DOHH2 (cell line): Measurements from ENCODE around the gene COL1A1.

Experiments used
- H3F3A ChIP-seq: fragments of 200-600 bp; sonication (generic), shearing (Covaris generic); 2 replicates; pipeline ENCODE4 v1.6.0; 2016; ENCODE audit warnings: antibody characterized with exemption, mild to moderate bottlenecking; ENCODE audit not compliant: control insufficient read depth, insufficient read depth
- H3K27ac ChIP-seq: fragments of 200-600 bp; sonication (generic); 2 replicates; pipeline ENCODE4 v1.5.1; 2014; ENCODE audit warnings: low read depth, mild to moderate bottlenecking, low read length, moderate library complexity
- H3K27me3 ChIP-seq: fragments of 200-600 bp; sonication (generic); 2 replicates; pipeline ENCODE4 v1.6.1; 2014; ENCODE audit warnings: mild to moderate bottlenecking, low read length, mixed read lengths; ENCODE audit not compliant: control insufficient read depth
- H3K36me3 ChIP-seq: fragments of 200-600 bp; sonication (generic); 2 replicates; pipeline ENCODE4 v1.6.1; 2014; ENCODE audit warnings: mild to moderate bottlenecking, low read length, moderate library complexity, mixed read lengths; ENCODE audit not compliant: control insufficient read depth
- H3K4me1 ChIP-seq: fragments of 200-600 bp; sonication (generic); 2 replicates; pipeline ENCODE4 v1.6.1; 2014; ENCODE audit warnings: mild to moderate bottlenecking, low read length, mixed read lengths; ENCODE audit not compliant: control insufficient read depth
- H3K4me2 ChIP-seq: fragments of 200-600 bp; sonication (generic); 2 replicates; pipeline ENCODE4 v1.6.0; 2014; ENCODE audit warnings: mild to moderate bottlenecking, low read length, moderate library complexity
- H3K4me3 ChIP-seq: fragments of 200-600 bp; sonication (generic); 2 replicates; pipeline ENCODE4 v1.5.1; 2014; ENCODE audit warnings: mild to moderate bottlenecking, low read length, mixed read lengths
- H3K79me2 ChIP-seq: fragments of 200-600 bp; sonication (generic); 2 replicates; pipeline ENCODE4 v1.6.1; 2014; ENCODE audit warnings: mild to moderate bottlenecking, low read length, mixed read lengths; ENCODE audit not compliant: control insufficient read depth
- H3K9me2 ChIP-seq: fragments of 200-600 bp; sonication (generic); replicated peaks from 2 replicates; pipeline ENCODE4 v1.6.1; 2014; ENCODE audit warnings: mild to moderate bottlenecking, low read length, mixed read lengths; ENCODE audit not compliant: control insufficient read depth
- H3K9me3 ChIP-seq: fragments of 200-600 bp; sonication (generic); 2 replicates; pipeline ENCODE4 v1.6.1; 2014; ENCODE audit warnings: antibody characterized with exemption, low read length, mixed read lengths; ENCODE audit not compliant: control insufficient read depth, insufficient read depth
- H4K20me1 ChIP-seq: fragments of 200-600 bp; sonication (generic); 2 replicates; pipeline ENCODE4 v1.6.0; 2014; ENCODE audit warnings: low read depth, mild to moderate bottlenecking, antibody characterized with exemption, low read length, moderate library complexity; ENCODE audit not compliant: control insufficient read depth, insufficient read depth
- CTCF ChIP-seq: fragments of 200-600 bp; sonication (generic); IDR thresholded peaks from one replicate; pipeline ENCODE4 v1.5.1; 2014; ENCODE audit warnings: antibody characterized with exemption, mild to moderate bottlenecking, low read depth, low read length; ENCODE audit not compliant: poor library complexity, severe bottlenecking
- EZH2phosphoT487 ChIP-seq: fragments of 200-600 bp; sonication (generic); IDR thresholded peaks from 2 replicates; pipeline ENCODE4 v1.6.1; 2017; ENCODE audit warnings: borderline replicate concordance, mild to moderate bottlenecking, antibody characterized with exemption, low read length, moderate library complexity, mixed read lengths

COL1A1 gene

GRCh38 chr17:50151937-50152547 lies 49.4 kb downstream of the COL1A1 start:
- H3F3A ChIP-seq, result peaks cover 12% of the 10 kb centered on the region
- H3K36me3 ChIP-seq, result peaks cover 23% of the 10 kb centered on the region
- H3K9me3 ChIP-seq, result no peaks in the 10 kb centered on the region
- peak overlapping the region; percentile 96 for H3K27ac ChIP-seq
- peak overlapping the region; percentile 90 for H3K4me3 ChIP-seq
- TF ChIP-seq CTCF (no peak), EZH2phosphoT487 (no peak)
- no peaks in the 10 kb centered on the region for H3K9me2 ChIP-seq
- H3K27me3 ChIP-seq, result no peaks in the 10 kb centered on the region
- peaks cover 41% of the 10 kb centered on the region for H3K79me2 ChIP-seq
- no peaks in the 10 kb centered on the region for H4K20me1 ChIP-seq
- peaks cover 45% of the 10 kb centered on the region for H3K4me1 ChIP-seq
- H3K4me2 ChIP-seq, result peak overlapping the region; percentile 99

GRCh38 chr17:50151041-50151936 lies 50.1 kb downstream of the COL1A1 start:
- Histone ChIP-seq H3K27ac (peak overlapping the region; percentile 96), H3K4me1 (peaks cover 52% of the 10 kb centered on the region), H3K9me2 (no peaks in the 10 kb centered on the region), H3K9me3 (no peaks in the 10 kb centered on the region), H3K27me3 (no peaks in the 10 kb centered on the region), H3K36me3 (peaks cover 31% of the 10 kb centered on the region), H4K20me1 (0 out of 2 replicates have a peak, but pooled peaks cover 3% of the 10 kb centered on the region), H3F3A (peaks cover 12% of the 10 kb centered on the region), H3K79me2 (peaks cover 49% of the 10 kb centered on the region), H3K4me3 (peak overlapping the region; percentile 90), H3K4me2 (peak overlapping the region; percentile 99)
- TF ChIP-seq CTCF, result peak; percentile 26
- no peak for TF ChIP-seq EZH2phosphoT487

GRCh38 chr17:50150354-50151040 lies 50.9 kb downstream of the COL1A1 start, which contains the start of gene PPP1R9B:
PPP1R9B (minus strand) TSS chr17:50150677; CDS start chr17:50150513, 164 bp downstream.
- Histone ChIP-seq H3K4me2 (peak within 1 kb of the TSS; percentile 99), H3K4me3 (peak within 1 kb of the TSS; percentile 90), H3K36me3 (peaks cover 39% of the 10 kb centered on the region), H3K27me3 (no peaks in the 10 kb centered on the region), H3K4me1 (peaks cover 57% of the 10 kb centered on the region), H3K79me2 (peaks cover 57% of the 10 kb centered on the region), H3K9me3 (no peaks in the 10 kb centered on the region), H3K9me2 (no peaks in the 10 kb centered on the region), H3F3A (peaks cover 12% of the 10 kb centered on the region), H3K27ac (peak within 1 kb of the TSS; percentile 96), H4K20me1 (0 out of 2 replicates have a peak, but pooled peaks cover 8% of the 10 kb centered on the region)
- TF ChIP-seq CTCF (no peak), EZH2phosphoT487 (no peak)
